CD4-positive, alpha-beta T cell (primary cell): ENCODE measurements around the gene MUC2. TPM values are rescaled to one million over a fixed set of nuclear protein-coding genes. Genes with fewer than 3 reads are reported as not detected.

Experiments
- ATAC-seq: fragments of 200-7000 bp; cut with Tn5 transposase; one replicate; pipeline ENCODE4 v1.10.0; 2022; ENCODE audit warnings: mild to moderate bottlenecking; ENCODE audit not compliant: poor library complexity
- CTCF ChIA-PET: fragments of 350-600 bp; sonication (Branson Sonifier 250); formaldehyde crosslinking; loops from one replicate; lab custom pipeline; 2021; ENCODE audit warnings: antibody characterized with exemption, inconsistent platforms; lab: Charles Lee
- POLR2A ChIA-PET: fragments of 350-600 bp; sonication (Branson Sonifier 250); formaldehyde crosslinking; loops from one replicate; lab custom pipeline; 2021; ENCODE audit warnings: antibody characterized with exemption, inconsistent platforms; lab: Charles Lee
- DNase-seq, 14 experiments: peaks; one replicate each; pipeline ENCODE4 v3.0.0-alpha.2; 2013 to 2020; ENCODE audit warnings: mixed read lengths in 2 of 14
- H3K27ac ChIP-seq, 2 donors: one replicate each; pipeline versions ENCODE4 v1.5.1 to v1.7.0; 2013; ENCODE audit warnings: low read length in 2 of 2, low read depth in 1 of 2, mild to moderate bottlenecking in 1 of 2
- H3K27me3 ChIP-seq, 2 experiments: 1 replicate in 1 of 2; 2 replicates in 1 of 2; pipeline versions ENCODE4 v1.6.1 to v1.7.0; 2013; ENCODE audit warnings: low read length in 2 of 2, control low read depth in 1 of 2, mild to moderate bottlenecking in 1 of 2, moderate library complexity in 1 of 2; ENCODE audit not compliant: insufficient read depth in 2 of 2, control insufficient read depth in 1 of 2
- H3K36me3 ChIP-seq: one replicate; pipeline ENCODE4 v1.6.1; 2013; ENCODE audit warnings: low read length, control low read depth; ENCODE audit not compliant: insufficient read depth
- H3K4me1 ChIP-seq: one replicate; pipeline ENCODE4 v1.6.1; 2013; ENCODE audit warnings: low read length, control low read depth; ENCODE audit not compliant: insufficient read depth
- H3K4me3 ChIP-seq: one replicate; pipeline ENCODE4 v1.5.1; 2013; ENCODE audit warnings: mild to moderate bottlenecking, low read length, moderate library complexity
- H3K9me3 ChIP-seq, 2 experiments: 1 replicate in 1 of 2; 2 replicates in 1 of 2; pipeline versions ENCODE4 v1.6.1 to v1.7.0; 2013; ENCODE audit warnings: low read length in 2 of 2, mild to moderate bottlenecking in 2 of 2, control low read depth in 1 of 2, moderate library complexity in 1 of 2; ENCODE audit not compliant: control insufficient read depth in 1 of 2, insufficient read depth in 1 of 2
- H3K27ac Mint-ChIP-seq: one replicate; pipeline ENCODE4 v1.8.0; 2020; ENCODE audit warnings: mixed read lengths
- H3K27me3 Mint-ChIP-seq: one replicate; pipeline ENCODE4 v1.8.0; 2021; ENCODE audit warnings: mixed read lengths
- H3K36me3 Mint-ChIP-seq: one replicate; pipeline ENCODE4 v1.8.0; 2021; ENCODE audit warnings: low read depth, mixed read lengths
- H3K4me1 Mint-ChIP-seq: one replicate; pipeline ENCODE4 v1.8.0; 2021; ENCODE audit warnings: low read depth, mixed read lengths
- H3K4me3 Mint-ChIP-seq: one replicate; pipeline ENCODE4 v1.8.0; 2020; ENCODE audit warnings: mild to moderate bottlenecking, mixed read lengths
- H3K9me3 Mint-ChIP-seq: one replicate; pipeline ENCODE4 v1.8.0; 2020; ENCODE audit warnings: mixed read lengths
- CTCF ChIP-seq: fragments of 200-600 bp; IDR thresholded peaks from one replicate; pipeline ENCODE4 v1.8.0; 2022; ENCODE audit warnings: antibody characterized with exemption, mild to moderate bottlenecking
- intact Hi-C, 2 experiments: fragments of 100-400 bp; cut with DNase I in 1 of 2; cut with micrococcal nuclease in 1 of 2; formaldehyde crosslinking; loops; one replicate each; pipeline versions ENCODE4 v1.15.1 to v1.9.0; 2023 to 2025; cut with DNase I, micrococcal nuclease
- total RNA-seq, 174 experiments: library from RNA in 2 of 174; stranded (reverse) in 2 of 174; gene quantifications; one replicate each; pipeline ENCODE4 v1.2.3 and lab custom pipeline; 2021 to 2026

MUC2 gene
- total RNA-seq, 2 experiments from 2014 or later, result not detected

DNA sequence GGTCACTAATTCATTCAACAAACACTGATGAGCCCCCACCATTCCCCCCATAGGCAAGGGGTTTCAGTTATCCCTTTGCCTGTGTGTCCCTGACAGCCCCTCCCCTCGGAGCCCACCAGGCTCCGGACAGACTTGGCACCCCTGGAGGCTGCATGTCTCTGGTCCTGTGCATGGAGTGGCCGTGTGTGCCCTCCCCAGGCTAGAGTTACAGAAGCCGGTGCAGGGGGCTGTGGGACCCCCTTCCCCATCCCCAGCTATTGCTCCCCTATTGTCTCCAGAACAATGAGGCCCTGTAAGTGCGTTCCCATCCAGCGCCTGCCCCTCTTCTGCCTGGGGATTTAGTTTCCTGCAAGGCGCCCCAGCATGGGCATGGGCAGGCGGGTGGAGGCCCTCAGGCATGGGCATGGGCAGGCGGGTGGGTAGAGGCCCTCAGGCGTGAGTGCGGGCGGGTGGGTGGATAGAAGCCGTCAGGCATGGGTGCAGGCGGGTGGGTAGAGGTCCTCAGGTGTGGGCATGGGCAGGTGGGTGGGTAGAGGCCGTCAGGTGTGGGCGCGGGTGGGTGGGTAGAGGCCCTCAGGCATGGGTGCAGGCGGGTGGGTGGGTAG, 1.5 kb downstream of the MUC2 start:
- Mint-ChIP-seq H3K27ac (no peak overlapping the region), H3K4me3 (no peak overlapping the region), H3K9me3 (no peaks in the 10 kb centered on the region), H3K36me3 (no peaks in the 10 kb centered on the region), H3K4me1 (no peaks in the 10 kb centered on the region), H3K27me3 (peaks cover 3% of the 10 kb centered on the region)
- no peak overlapping the region for H3K4me3 ChIP-seq
- H3K4me1 ChIP-seq, result no peaks in the 10 kb centered on the region
- peaks cover 0 to 4% of the 10 kb centered on the region in 2 experiments for H3K27me3 ChIP-seq
- no peak for ATAC-seq
- no peaks in the 10 kb centered on the region for H3K36me3 ChIP-seq
- POLR2A ChIA-PET, result no interaction called here
- H3K27ac ChIP-seq, result no peak overlapping the region
- intact Hi-C loops, result no loop called here
- no peak for DNase-seq
- no peak for TF ChIP-seq CTCF
- CTCF ChIA-PET, result no interaction called here
- no peaks in the 10 kb centered on the region for H3K9me3 ChIP-seq

DNA sequence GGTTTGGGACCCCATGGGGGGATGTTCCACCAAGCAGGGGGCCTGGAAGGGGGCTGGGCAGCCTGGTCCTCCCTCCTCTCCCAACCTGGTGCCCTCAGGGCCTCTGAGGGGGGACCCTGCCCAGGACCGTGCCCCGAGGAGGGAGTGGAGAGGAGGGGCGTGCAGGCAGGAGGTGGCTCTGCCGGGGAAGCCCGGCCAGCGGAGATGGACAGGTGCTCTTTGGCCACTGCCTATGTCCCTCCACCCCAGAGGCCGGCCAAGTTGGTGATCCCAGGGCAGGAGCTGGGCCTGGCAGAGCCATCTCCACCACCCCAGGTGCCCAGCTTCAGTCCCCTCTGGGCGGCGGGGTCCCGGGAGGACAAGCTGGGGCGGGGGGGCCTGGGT, 2.4 kb downstream of the MUC2 start:
- no peak for ATAC-seq
- no peaks in the 10 kb centered on the region for H3K4me1 Mint-ChIP-seq
- intact Hi-C loops, result no loop called here
- H3K27me3 Mint-ChIP-seq, result no peaks in the 10 kb centered on the region
- CTCF ChIA-PET, result no interaction called here
- DNase-seq, result no peak
- Histone ChIP-seq H3K27me3 (peaks cover 0 to 3% of the 10 kb centered on the region in 2 experiments), H3K4me3 (no peak overlapping the region), H3K36me3 (no peaks in the 10 kb centered on the region), H3K27ac (no peak overlapping the region), H3K9me3 (no peaks in the 10 kb centered on the region), H3K4me1 (no peaks in the 10 kb centered on the region)
- no peaks in the 10 kb centered on the region for H3K9me3 Mint-ChIP-seq
- H3K36me3 Mint-ChIP-seq, result no peaks in the 10 kb centered on the region
- POLR2A ChIA-PET, result no interaction called here
- no peak for TF ChIP-seq CTCF
- H3K4me3 Mint-ChIP-seq, result no peak overlapping the region
- H3K27ac Mint-ChIP-seq, result no peak overlapping the region

- ChIA-PET CTCF (no interaction called here), POLR2A (no interaction called here)
- intact Hi-C loops, result no loop called here
- no peak overlapping the region for H3K4me3 Mint-ChIP-seq
- no peak for TF ChIP-seq CTCF
- peaks cover 0 to 2% of the 10 kb centered on the region in 2 experiments for H3K27me3 ChIP-seq
- H3K4me1 Mint-ChIP-seq, result no peaks in the 10 kb centered on the region
- H3K9me3 ChIP-seq, result no peaks in the 10 kb centered on the region
- DNase-seq, result no peak
- no peaks in the 10 kb centered on the region for H3K27me3 Mint-ChIP-seq
- no peaks in the 10 kb centered on the region for H3K9me3 Mint-ChIP-seq
- H3K4me1 ChIP-seq, result no peaks in the 10 kb centered on the region
- ATAC-seq, result no peak
- H3K4me3 ChIP-seq, result no peak overlapping the region
- H3K27ac Mint-ChIP-seq, result no peak overlapping the region
- H3K36me3 Mint-ChIP-seq, result no peaks in the 10 kb centered on the region
- no peak overlapping the region for H3K27ac ChIP-seq
- no peaks in the 10 kb centered on the region for H3K36me3 ChIP-seq
Measured at GRCh38 chr11:1077417-1078119, 2.9 kb downstream of the MUC2 start.
